Breast epithelium (tissue), 3 donors: Measurements from ENCODE around the gene ADGRV1.

Source experiments
- POLR2A ChIP-seq: fragments of 450-650 bp; IDR thresholded peaks from one replicate; pipeline ENCODE4 v1.6.1; 2016; ENCODE audit warnings: antibody characterized with exemption, mild to moderate bottlenecking, moderate library complexity
- POLR2AphosphoS5 ChIP-seq, 3 donors: sonication (generic); formaldehyde crosslinking; IDR thresholded peaks; one replicate each; pipeline ENCODE4 v1.6.1; 2017; ENCODE audit warnings: antibody characterized with exemption in 3 of 3
- TF ChIP-seq, protein P1 (sequence below), 3 donors: fragments of 450-650 bp; IDR thresholded peaks; one replicate each; pipeline ENCODE4 v1.5.1; 2016 to 2017; ENCODE audit warnings: antibody characterized with exemption in 3 of 3, mild to moderate bottlenecking in 3 of 3, moderate library complexity in 3 of 3

DNA sequence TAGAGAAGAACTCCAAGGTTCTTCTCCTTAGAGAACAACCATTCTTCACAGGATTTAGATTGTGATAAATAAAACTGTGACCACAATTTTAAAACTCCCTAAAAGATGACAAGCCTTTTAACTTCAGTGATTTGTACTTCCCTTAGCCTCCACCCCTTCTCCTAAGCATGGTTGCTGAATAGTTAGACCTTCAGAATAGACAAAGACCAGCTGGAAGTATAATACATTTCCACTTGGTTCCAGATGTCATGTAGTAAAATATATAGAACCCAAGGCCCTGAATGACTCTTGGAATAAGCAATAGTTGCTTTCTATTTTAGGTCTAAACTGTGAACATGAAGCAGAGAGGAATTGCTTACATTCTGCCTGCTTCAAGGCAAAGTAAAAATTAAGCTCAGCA is 615.8 kb downstream of the ADGRV1 start:
- no peak for TF ChIP-seq POLR2A
- TF ChIP-seq, protein P1, sequence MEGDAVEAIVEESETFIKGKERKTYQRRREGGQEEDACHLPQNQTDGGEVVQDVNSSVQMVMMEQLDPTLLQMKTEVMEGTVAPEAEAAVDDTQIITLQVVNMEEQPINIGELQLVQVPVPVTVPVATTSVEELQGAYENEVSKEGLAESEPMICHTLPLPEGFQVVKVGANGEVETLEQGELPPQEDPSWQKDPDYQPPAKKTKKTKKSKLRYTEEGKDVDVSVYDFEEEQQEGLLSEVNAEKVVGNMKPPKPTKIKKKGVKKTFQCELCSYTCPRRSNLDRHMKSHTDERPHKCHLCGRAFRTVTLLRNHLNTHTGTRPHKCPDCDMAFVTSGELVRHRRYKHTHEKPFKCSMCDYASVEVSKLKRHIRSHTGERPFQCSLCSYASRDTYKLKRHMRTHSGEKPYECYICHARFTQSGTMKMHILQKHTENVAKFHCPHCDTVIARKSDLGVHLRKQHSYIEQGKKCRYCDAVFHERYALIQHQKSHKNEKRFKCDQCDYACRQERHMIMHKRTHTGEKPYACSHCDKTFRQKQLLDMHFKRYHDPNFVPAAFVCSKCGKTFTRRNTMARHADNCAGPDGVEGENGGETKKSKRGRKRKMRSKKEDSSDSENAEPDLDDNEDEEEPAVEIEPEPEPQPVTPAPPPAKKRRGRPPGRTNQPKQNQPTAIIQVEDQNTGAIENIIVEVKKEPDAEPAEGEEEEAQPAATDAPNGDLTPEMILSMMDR (IDR thresholded peaks at IDR 0.05), result no peak
- TF ChIP-seq POLR2AphosphoS5 (IDR thresholded peaks at IDR 0.05), result no peak
